Erythroblast (primary cell): ENCODE measurements around the gene POC5.

ENCODE experiments used
- GATA1 ChIP-seq: IDR thresholded peaks from 2 replicates; pipeline ENCODE4 v1.6.1; 2011; ENCODE audit warnings: low read depth, mild to moderate bottlenecking, control low read depth, low read length, moderate library complexity
- POLR2A ChIP-seq: IDR thresholded peaks from 2 replicates; pipeline ENCODE4 v1.6.1; 2011; ENCODE audit warnings: mild to moderate bottlenecking, low read length

- no peak for TF ChIP-seq POLR2A
- TF ChIP-seq GATA1: no peak
Observed at GRCh38 chr5:75721573-75721972, 4.3 kb upstream of the POC5 start.
